ENCODE data around the gene SIRPB1. TPM values are rescaled to one million over a fixed set of nuclear protein-coding genes. Genes with fewer than 3 reads are reported as not detected.

Gene SIRPB1
- total and polyA plus RNA-seq, 10 of the 15 experiments (the other 5 are each of a cell fraction or from before 2014, with no cell fraction given) = 3.4 to 33.8 (median 14.1) TPM

DNA sequence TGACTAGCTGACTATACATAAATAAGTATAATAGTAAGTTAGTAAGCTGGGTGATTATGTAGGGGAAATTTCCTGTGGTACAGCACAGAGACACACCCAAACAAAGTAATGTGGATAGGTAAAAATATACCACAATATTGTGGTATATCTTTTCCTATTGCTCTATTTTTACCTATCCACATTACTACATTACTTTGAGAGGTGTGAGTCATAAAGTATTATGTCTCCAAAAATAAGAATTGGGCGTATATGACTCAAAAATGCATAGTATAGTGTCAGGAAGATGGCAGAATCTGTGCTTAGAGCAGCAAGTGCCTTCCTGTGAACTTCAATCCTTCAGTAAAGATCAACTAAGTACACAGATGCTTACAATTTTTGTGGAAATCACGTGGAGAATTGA is 40.4 kb upstream of the SIRPB1 start (continued):
- TF ChIP-seq, protein P1, sequence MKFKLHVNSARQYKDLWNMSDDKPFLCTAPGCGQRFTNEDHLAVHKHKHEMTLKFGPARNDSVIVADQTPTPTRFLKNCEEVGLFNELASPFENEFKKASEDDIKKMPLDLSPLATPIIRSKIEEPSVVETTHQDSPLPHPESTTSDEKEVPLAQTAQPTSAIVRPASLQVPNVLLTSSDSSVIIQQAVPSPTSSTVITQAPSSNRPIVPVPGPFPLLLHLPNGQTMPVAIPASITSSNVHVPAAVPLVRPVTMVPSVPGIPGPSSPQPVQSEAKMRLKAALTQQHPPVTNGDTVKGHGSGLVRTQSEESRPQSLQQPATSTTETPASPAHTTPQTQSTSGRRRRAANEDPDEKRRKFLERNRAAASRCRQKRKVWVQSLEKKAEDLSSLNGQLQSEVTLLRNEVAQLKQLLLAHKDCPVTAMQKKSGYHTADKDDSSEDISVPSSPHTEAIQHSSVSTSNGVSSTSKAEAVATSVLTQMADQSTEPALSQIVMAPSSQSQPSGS (IDR thresholded peaks at IDR 0.05; ENCODE audit: low read length) = peak; percentile 88
- TF ChIP-seq SREBF1 (IDR thresholded peaks at IDR 0.05; ENCODE audit: low read length) (no peak), CBX5 (IDR thresholded peaks at IDR 0.05; ENCODE audit: low read depth) (peak; percentile 52; the same call in 1 of the 2 replicates), KAT2A (conservative IDR thresholded peaks at IDR 0.05; ENCODE audit: control insufficient read depth, low read depth, low read length) (no peak), MEF2B (IDR thresholded peaks at IDR 0.05; ENCODE audit: partially characterized antibody, poor library complexity, severe bottlenecking) (peak; percentile 23), ZBED1 (IDR thresholded peaks at IDR 0.05; ENCODE audit: borderline replicate concordance) (peak; percentile 43; the same call in 1 of the 2 replicates), POLR2AphosphoS2 (IDR thresholded peaks at IDR 0.05; ENCODE audit: low read depth, low read length) (no peak), BCL11A (IDR thresholded peaks at IDR 0.05; ENCODE audit: low read depth, low read length) (no peak)

DNA sequence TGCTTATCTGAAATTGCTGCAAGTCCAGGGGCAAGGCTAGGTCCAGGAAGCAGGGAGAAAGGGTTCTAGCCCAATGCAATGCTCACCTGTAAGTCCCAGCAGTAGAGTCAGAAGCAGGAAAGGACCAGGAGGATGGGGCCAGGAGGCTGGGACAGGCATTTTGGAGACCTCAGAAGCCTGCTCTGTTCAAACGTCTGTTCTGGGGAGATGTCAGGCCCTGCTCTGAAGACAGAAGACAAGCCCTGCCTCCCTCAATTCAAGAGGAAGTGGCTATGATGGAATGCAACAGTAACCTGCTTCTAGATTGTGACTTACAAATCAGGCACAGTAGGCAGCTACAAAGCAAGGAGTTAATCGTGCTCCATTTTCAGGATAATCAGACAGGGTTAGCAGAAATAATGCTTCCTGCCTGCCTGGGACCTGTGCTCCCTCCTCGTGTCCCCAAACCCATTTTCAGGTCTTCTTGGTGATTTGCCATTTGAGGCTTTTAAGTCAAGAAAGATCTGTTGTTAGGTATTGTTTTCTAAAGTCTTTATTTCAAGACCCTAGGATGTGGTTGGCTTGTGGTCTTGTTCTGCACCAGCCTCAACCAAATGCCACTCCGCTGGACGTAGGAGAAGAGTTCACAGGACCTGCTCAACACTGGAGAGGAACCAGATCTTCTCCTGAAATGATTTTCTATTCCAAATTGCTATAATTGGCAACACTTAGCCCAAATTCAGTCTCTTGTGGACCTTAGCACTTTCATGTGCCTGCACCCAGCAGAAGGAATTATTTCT is 37.9 kb upstream of the SIRPB1 start, which contains the start of gene SIRPG:
SIRPG (minus strand) TSS at position 224 of the 779 bp plus-strand sequence; CDS start at position 159, 65 bp downstream.
- DNase-seq (ENCODE audit: low read depth, low spot score) (no peak), ATAC-seq (peak; percentile 30), FAIRE-seq (no peak)
- ChIA-PET RAD21 (ENCODE audit: unreplicated experiment) (no interaction called here), CTCF (no interaction called here), SMC1A (ENCODE audit: uncharacterized antibody, unreplicated experiment) (no interaction called here), POLR2A (no interaction called here)
- intact Hi-C loops (cut with micrococcal nuclease; ENCODE audit: unreplicated experiment) (no loop called here), in situ Hi-C loops (cut with MboI) (no loop called here)
- 16% methylated on average over 5 of the region's 5 CpGs for WGBS (ENCODE audit: insufficient coverage, insufficient replicate concordance, low lambda C conversion rate, missing lambda C conversion rate)
- H3K9me3 ChIP-seq (replicated peaks; ENCODE audit: control insufficient read depth, insufficient read depth, low read length) = peaks cover 1% of the 10 kb centered on the region; the same call in 2 of the 3 replicates
- no peak within 1 kb of the TSS for H2AFZ ChIP-seq (ENCODE audit: control insufficient read depth, low read depth, low read length)
- H3K27me3 ChIP-seq (replicated peaks in 1 of 2; ENCODE audit: control insufficient read depth in 2 of 2, insufficient read depth in 2 of 2, low read length in 1 of 2) = peaks cover 0 to 4% of the 10 kb centered on the region in 2 experiments; a peak in 1 of 4 replicates
- no TSS peak for BruUV-seq (replicated peaks)
- H3K4me2 ChIP-seq (ENCODE audit: control insufficient read depth, insufficient read depth) = no peak within 1 kb of the TSS
- no peaks in the 10 kb centered on the region for H4K20me1 ChIP-seq (ENCODE audit: control insufficient read depth, insufficient read depth)
- H3K79me2 ChIP-seq (ENCODE audit: control insufficient read depth, insufficient read depth, low read length) = no peaks in the 10 kb centered on the region
- no peak within 1 kb of the TSS for H3K27ac ChIP-seq (ENCODE audit: control insufficient read depth, insufficient read depth)
- no peak within 1 kb of the TSS for H3K4me3 ChIP-seq
- H3K9ac ChIP-seq (ENCODE audit: control insufficient read depth, insufficient read depth, low read length) = no peak within 1 kb of the TSS
- no peaks in the 10 kb centered on the region for H3K36me3 ChIP-seq (ENCODE audit: control insufficient read depth in 2 of 2, insufficient read depth in 2 of 2, low read length in 1 of 2)
- H3K4me1 ChIP-seq (ENCODE audit: control insufficient read depth, insufficient read depth, low read length) = peaks cover 18% of the 10 kb centered on the region
- no peak for TF ChIP-seq HDAC2 (IDR thresholded peaks at IDR 0.05)
- TF ChIP-seq JUND (IDR thresholded peaks at IDR 0.05; ENCODE audit: low read depth, low read length) = no peak
- TF ChIP-seq, protein P2, sequence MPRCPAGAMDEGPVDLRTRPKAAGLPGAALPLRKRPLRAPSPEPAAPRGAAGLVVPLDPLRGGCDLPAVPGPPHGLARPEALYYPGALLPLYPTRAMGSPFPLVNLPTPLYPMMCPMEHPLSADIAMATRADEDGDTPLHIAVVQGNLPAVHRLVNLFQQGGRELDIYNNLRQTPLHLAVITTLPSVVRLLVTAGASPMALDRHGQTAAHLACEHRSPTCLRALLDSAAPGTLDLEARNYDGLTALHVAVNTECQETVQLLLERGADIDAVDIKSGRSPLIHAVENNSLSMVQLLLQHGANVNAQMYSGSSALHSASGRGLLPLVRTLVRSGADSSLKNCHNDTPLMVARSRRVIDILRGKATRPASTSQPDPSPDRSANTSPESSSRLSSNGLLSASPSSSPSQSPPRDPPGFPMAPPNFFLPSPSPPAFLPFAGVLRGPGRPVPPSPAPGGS (IDR thresholded peaks at IDR 0.05; ENCODE audit: borderline replicate concordance, insufficient read depth, low read depth, low read length, poor library complexity, severe bottlenecking) = no peak
- TF ChIP-seq SPI1 (IDR thresholded peaks at IDR 0.05; ENCODE audit: borderline replicate concordance, insufficient read depth, low read depth, low read length) = peak; percentile 44; the same call in 1 of the 2 replicates
- TF ChIP-seq CBX5 (IDR thresholded peaks at IDR 0.05; ENCODE audit: low read depth) = no peak
- TF ChIP-seq, protein P3, sequence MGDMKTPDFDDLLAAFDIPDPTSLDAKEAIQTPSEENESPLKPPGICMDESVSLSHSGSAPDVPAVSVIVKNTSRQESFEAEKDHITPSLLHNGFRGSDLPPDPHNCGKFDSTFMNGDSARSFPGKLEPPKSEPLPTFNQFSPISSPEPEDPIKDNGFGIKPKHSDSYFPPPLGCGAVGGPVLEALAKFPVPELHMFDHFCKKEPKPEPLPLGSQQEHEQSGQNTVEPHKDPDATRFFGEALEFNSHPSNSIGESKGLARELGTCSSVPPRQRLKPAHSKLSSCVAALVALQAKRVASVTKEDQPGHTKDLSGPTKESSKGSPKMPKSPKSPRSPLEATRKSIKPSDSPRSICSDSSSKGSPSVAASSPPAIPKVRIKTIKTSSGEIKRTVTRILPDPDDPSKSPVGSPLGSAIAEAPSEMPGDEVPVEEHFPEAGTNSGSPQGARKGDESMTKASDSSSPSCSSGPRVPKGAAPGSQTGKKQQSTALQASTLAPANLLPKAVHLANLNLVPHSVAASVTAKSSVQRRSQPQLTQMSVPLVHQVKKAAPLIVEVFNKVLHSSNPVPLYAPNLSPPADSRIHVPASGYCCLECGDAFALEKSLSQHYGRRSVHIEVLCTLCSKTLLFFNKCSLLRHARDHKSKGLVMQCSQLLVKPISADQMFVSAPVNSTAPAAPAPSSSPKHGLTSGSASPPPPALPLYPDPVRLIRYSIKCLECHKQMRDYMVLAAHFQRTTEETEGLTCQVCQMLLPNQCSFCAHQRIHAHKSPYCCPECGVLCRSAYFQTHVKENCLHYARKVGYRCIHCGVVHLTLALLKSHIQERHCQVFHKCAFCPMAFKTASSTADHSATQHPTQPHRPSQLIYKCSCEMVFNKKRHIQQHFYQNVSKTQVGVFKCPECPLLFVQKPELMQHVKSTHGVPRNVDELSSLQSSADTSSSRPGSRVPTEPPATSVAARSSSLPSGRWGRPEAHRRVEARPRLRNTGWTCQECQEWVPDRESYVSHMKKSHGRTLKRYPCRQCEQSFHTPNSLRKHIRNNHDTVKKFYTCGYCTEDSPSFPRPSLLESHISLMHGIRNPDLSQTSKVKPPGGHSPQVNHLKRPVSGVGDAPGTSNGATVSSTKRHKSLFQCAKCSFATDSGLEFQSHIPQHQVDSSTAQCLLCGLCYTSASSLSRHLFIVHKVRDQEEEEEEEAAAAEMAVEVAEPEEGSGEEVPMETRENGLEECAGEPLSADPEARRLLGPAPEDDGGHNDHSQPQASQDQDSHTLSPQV (IDR thresholded peaks at IDR 0.05) = no peak
- no peak for TF ChIP-seq NFXL1 (IDR thresholded peaks at IDR 0.05; ENCODE audit: borderline replicate concordance)
- TF ChIP-seq SP1 (IDR thresholded peaks at IDR 0.05; ENCODE audit: low read depth, low read length) = no peak
- peak; percentile 33; the same call in 1 of the 2 replicates for TF ChIP-seq FOXM1 (IDR thresholded peaks at IDR 0.05; ENCODE audit: low read depth, low read length)
